ENCODE measurements around the gene TBX2.

Gene TBX2

GRCh38 chr17:61455324-61456060 lies 55.8 kb downstream of the TBX2 start:
- no peak for DNase-seq

GRCh38 chr17:61456061-61456681 lies 56.5 kb downstream of the TBX2 start:
- DNase-seq, result no peak

- no peak for DNase-seq
Observed at GRCh38 chr17:61456688-61457225, 57.1 kb downstream of the TBX2 start.

- no peak for DNase-seq
Observed at GRCh38 chr17:61457226-61457983, 57.8 kb downstream of the TBX2 start.

- no peak for DNase-seq
Observed at GRCh38 chr17:61458000-61458399, 58.4 kb downstream of the TBX2 start.

- no peak for DNase-seq
Observed at GRCh38 chr17:61458421-61459141, 58.9 kb downstream of the TBX2 start.
